Right hindlimb (tissue), 1 donor: ENCODE measurements around the gene ZFHX3.

Source experiments
- DNase-seq: peaks from one replicate; pipeline ENCODE4 v3.0.0-alpha.2; 2018

Gene ZFHX3

GRCh38 chr16:72785886-72786285 lies 262.0 kb downstream of the ZFHX3 start:
- no peak for DNase-seq

- no peak for DNase-seq
These were observed 262.8 kb downstream of the ZFHX3 start for GRCh38 chr16:72785171-72785570.

GRCh38 chr16:72783716-72784318 lies 264.1 kb downstream of the ZFHX3 start:
- no peak for DNase-seq

- no peak for DNase-seq
These were observed 278.1 kb downstream of the ZFHX3 start for GRCh38 chr16:72769876-72770275.

GRCh38 chr16:72768591-72768990 lies 279.3 kb downstream of the ZFHX3 start:
- DNase-seq, result no peak

- no peak for DNase-seq
These were observed 281.4 kb downstream of the ZFHX3 start for GRCh38 chr16:72766506-72766905.

- peak; percentile 30 for DNase-seq
These were observed 283.8 kb downstream of the ZFHX3 start for GRCh38 chr16:72764015-72764654.

GRCh38 chr16:72760581-72760980 lies 287.3 kb downstream of the ZFHX3 start:
- DNase-seq, result no peak

GRCh38 chr16:72753881-72754280 lies 294.0 kb downstream of the ZFHX3 start:
- no peak for DNase-seq

GRCh38 chr16:72752004-72752695 lies 295.8 kb downstream of the ZFHX3 start:
- DNase-seq, result no peak

- no peak for DNase-seq
These were observed 296.9 kb downstream of the ZFHX3 start for GRCh38 chr16:72751076-72751475.

- no peak for DNase-seq
These were observed 298.8 kb downstream of the ZFHX3 start for GRCh38 chr16:72749091-72749490.

- DNase-seq, result no peak
These were observed 303.7 kb downstream of the ZFHX3 start for GRCh38 chr16:72744076-72744793.

- no peak for DNase-seq
These were observed 304.7 kb downstream of the ZFHX3 start for GRCh38 chr16:72743011-72743761.

- no peak for DNase-seq
These were observed 307.6 kb downstream of the ZFHX3 start for GRCh38 chr16:72740347-72740746.

GRCh38 chr16:72739577-72739976 lies 308.4 kb downstream of the ZFHX3 start:
- no peak for DNase-seq

GRCh38 chr16:72736074-72736473 lies 311.9 kb downstream of the ZFHX3 start:
- DNase-seq, result no peak
